GM23338 (cell line): Measurements from ENCODE around the gene DYNLL2. TPM values are rescaled to one million over a fixed set of nuclear protein-coding genes. Genes with fewer than 3 reads are reported as not detected.

Experiments
- ATAC-seq: fragments of 200-7000 bp; cut with Tn5 transposase; 3 replicates; pipeline ENCODE4 v1.9.1; 2020
- DNase-seq: peaks from one replicate; pipeline ENCODE4 v3.0.0-alpha.2; 2015; ENCODE audit warnings: low spot score
- H2AFZ ChIP-seq: fragments of 200-600 bp; sonication (generic); 2 replicates; pipeline ENCODE4 v1.8.0; 2016; ENCODE audit warnings: antibody characterized with exemption, mild to moderate bottlenecking, moderate library complexity
- H3F3A ChIP-seq: fragments of 200-600 bp; sonication (generic); replicated peaks from 2 replicates; pipeline ENCODE4 v1.8.0; 2017; ENCODE audit warnings: antibody characterized with exemption, mixed run types, low read depth
- H3K27ac ChIP-seq: fragments of 200-600 bp; sonication (generic); 2 replicates; pipeline ENCODE4 v1.6.1; 2016; ENCODE audit warnings: low read depth
- H3K27me3 ChIP-seq: fragments of 200-600 bp; sonication (generic); 2 replicates; pipeline ENCODE4 v1.8.0; 2016; ENCODE audit warnings: mild to moderate bottlenecking, mixed run types, moderate library complexity; ENCODE audit not compliant: insufficient read depth
- H3K36me3 ChIP-seq: fragments of 200-600 bp; sonication (generic); 2 replicates; pipeline ENCODE4 v1.8.0; 2016; ENCODE audit warnings: mild to moderate bottlenecking; ENCODE audit not compliant: insufficient read depth
- H3K4me1 ChIP-seq: fragments of 200-600 bp; sonication (generic); 2 replicates; pipeline ENCODE4 v1.8.0; 2016; ENCODE audit warnings: mild to moderate bottlenecking, moderate library complexity; ENCODE audit not compliant: insufficient read depth
- H3K4me2 ChIP-seq: fragments of 200-600 bp; sonication (generic); 2 replicates; pipeline ENCODE4 v1.7.1; 2017; ENCODE audit warnings: mixed run types
- H3K4me3 ChIP-seq: fragments of 200-600 bp; sonication (generic); 2 replicates; pipeline ENCODE4 v1.6.1; 2016; ENCODE audit warnings: mixed run types
- H3K79me2 ChIP-seq: fragments of 200-600 bp; sonication (generic); replicated peaks from 2 replicates; pipeline ENCODE4 v1.8.0; 2017; ENCODE audit warnings: mild to moderate bottlenecking; ENCODE audit not compliant: insufficient read depth
- H3K9me2 ChIP-seq: fragments of 200-600 bp; sonication (generic); 2 replicates; pipeline ENCODE4 v1.8.0; 2017; ENCODE audit not compliant: insufficient read depth
- H4K20me1 ChIP-seq: fragments of 200-600 bp; sonication (generic); replicated peaks from 2 replicates; pipeline ENCODE4 v1.8.0; 2017; ENCODE audit warnings: mild to moderate bottlenecking; ENCODE audit not compliant: insufficient read depth
- H3K27ac Mint-ChIP-seq: 2 replicates; pipeline ENCODE4 v1.8.0; 2020; ENCODE audit warnings: inconsistent platforms, mild to moderate bottlenecking, moderate library complexity, mixed read lengths
- H3K27me3 Mint-ChIP-seq: 3 replicates; pipeline ENCODE4 v1.8.0; 2022; ENCODE audit warnings: low read depth, mild to moderate bottlenecking, moderate library complexity, mixed read lengths, inconsistent platforms; ENCODE audit not compliant: insufficient read depth, poor library complexity
- H3K36me3 Mint-ChIP-seq: 3 replicates; pipeline ENCODE4 v1.8.0; 2021; ENCODE audit warnings: low read depth, mild to moderate bottlenecking, inconsistent platforms, moderate library complexity, mixed read lengths
- H3K4me1 Mint-ChIP-seq: 3 replicates; pipeline ENCODE4 v1.8.0; 2020; ENCODE audit warnings: mild to moderate bottlenecking, inconsistent platforms, mixed read lengths
- H3K4me3 Mint-ChIP-seq: 3 replicates; pipeline ENCODE4 v1.8.0; 2021; ENCODE audit warnings: moderate library complexity, mild to moderate bottlenecking, inconsistent platforms, mixed read lengths
- H3K9me3 Mint-ChIP-seq: 3 replicates; pipeline ENCODE4 v1.8.0; 2020; ENCODE audit warnings: moderate library complexity, mild to moderate bottlenecking, inconsistent platforms, mixed read lengths
- EZH2 ChIP-seq: fragments of 200-600 bp; sonication (generic); IDR thresholded peaks from one replicate; pipeline ENCODE4 v1.8.0; 2017; ENCODE audit warnings: antibody characterized with exemption, mild to moderate bottlenecking, low read depth; ENCODE audit not compliant: unreplicated experiment
- STAT1 ChIP-seq: IDR thresholded peaks from one replicate; pipeline ENCODE4 v1.6.1; 2016; ENCODE audit warnings: antibody characterized with exemption; ENCODE audit not compliant: unreplicated experiment
- polyA plus RNA-seq: library from polyadenylated mRNA; unstranded; fragments of >200 nt; fragmentation: Nextera tagmentation; extraction: Ambion mirVana; gene quantifications from 2 replicates; pipeline ENCODE4 v1.2.1, GENCODE V29; 2016
- total RNA-seq: library from RNA; depleted of rRNA; stranded (reverse); fragments of >200 nt; shearing (Covaris generic); gene quantifications from 2 replicates; pipeline ENCODE4 v1.2.3, GENCODE V29; 2014
- TF ChIP-seq, protein P1 (sequence below): IDR thresholded peaks from one replicate; pipeline ENCODE4 v1.6.1; 2018; ENCODE audit warnings: antibody characterized with exemption; ENCODE audit not compliant: unreplicated experiment

The DYNLL2 gene
- total and polyA plus RNA-seq, 2 experiments from 2014 or later, result 5.1 to 30.0 TPM

DNA sequence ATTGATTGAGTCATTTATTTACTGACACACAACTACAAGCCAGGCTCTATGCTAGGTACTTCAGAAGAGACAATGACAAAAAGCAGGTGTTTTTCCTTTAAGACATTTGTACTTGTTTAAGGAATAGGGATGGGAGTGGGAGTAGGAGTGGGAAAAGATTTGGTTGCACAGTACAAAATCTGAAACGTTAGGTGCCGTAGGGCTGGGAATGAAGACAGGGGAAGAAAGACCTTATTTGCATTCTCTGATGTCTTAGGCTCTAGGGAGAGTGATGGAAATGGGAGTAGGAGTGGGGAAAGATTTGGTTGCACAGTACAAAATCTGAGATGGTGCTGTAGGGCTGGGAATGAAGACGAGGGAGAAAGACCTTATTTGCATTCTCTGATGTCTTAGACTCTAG is 36.3 kb downstream of the DYNLL2 start (continued):
- TF ChIP-seq, protein P1, sequence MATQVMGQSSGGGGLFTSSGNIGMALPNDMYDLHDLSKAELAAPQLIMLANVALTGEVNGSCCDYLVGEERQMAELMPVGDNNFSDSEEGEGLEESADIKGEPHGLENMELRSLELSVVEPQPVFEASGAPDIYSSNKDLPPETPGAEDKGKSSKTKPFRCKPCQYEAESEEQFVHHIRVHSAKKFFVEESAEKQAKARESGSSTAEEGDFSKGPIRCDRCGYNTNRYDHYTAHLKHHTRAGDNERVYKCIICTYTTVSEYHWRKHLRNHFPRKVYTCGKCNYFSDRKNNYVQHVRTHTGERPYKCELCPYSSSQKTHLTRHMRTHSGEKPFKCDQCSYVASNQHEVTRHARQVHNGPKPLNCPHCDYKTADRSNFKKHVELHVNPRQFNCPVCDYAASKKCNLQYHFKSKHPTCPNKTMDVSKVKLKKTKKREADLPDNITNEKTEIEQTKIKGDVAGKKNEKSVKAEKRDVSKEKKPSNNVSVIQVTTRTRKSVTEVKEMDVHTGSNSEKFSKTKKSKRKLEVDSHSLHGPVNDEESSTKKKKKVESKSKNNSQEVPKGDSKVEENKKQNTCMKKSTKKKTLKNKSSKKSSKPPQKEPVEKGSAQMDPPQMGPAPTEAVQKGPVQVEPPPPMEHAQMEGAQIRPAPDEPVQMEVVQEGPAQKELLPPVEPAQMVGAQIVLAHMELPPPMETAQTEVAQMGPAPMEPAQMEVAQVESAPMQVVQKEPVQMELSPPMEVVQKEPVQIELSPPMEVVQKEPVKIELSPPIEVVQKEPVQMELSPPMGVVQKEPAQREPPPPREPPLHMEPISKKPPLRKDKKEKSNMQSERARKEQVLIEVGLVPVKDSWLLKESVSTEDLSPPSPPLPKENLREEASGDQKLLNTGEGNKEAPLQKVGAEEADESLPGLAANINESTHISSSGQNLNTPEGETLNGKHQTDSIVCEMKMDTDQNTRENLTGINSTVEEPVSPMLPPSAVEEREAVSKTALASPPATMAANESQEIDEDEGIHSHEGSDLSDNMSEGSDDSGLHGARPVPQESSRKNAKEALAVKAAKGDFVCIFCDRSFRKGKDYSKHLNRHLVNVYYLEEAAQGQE, result no peak

DNA sequence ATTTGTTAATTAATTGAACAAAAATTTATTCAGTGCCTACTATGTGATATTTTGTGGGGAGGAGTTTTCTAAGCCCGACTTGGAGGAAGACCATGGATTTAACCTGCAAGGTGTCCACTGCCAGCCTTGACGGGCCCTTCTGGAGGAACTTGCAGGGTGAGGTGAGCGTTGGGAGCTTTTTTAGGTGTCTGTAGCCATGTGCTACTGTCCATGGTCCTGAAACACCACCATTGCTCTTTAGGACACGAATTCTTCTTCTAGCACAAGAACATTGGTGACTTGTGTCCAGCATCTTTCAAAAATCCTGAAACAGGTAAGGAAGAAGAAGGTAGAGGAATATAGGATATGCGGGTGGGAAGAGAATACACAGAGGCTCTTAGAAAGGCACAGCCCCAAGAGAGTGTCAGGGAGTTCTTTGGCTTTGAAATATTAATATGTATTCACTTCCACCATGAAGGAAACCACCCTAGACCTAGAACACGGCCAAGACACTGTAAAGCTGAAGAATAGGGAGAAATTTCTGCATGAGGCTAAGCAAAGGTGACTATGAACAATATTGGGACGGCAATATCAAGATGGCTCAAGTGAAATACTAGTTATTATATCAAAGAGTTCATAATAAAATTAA is 37.1 kb downstream of the DYNLL2 start:
- Histone ChIP-seq H4K20me1 (peaks cover 3% of the 10 kb centered on the region), H3K4me2 (no peak overlapping the region), H3K27me3 (peaks cover 5% of the 10 kb centered on the region; the same call in 1 of the 2 replicates), H3K79me2 (no peaks in the 10 kb centered on the region), H3F3A (no peaks in the 10 kb centered on the region), H3K4me3 (no peak overlapping the region), H3K9me2 (no peaks in the 10 kb centered on the region), H3K27ac (no peak overlapping the region), H2AFZ (no peak overlapping the region), H3K36me3 (no peaks in the 10 kb centered on the region), H3K4me1 (no peaks in the 10 kb centered on the region)
- Mint-ChIP-seq H3K9me3 (no peaks in the 10 kb centered on the region), H3K27ac (no peak overlapping the region), H3K27me3 (peaks cover 4% of the 10 kb centered on the region), H3K4me3 (no peak overlapping the region), H3K4me1 (no peaks in the 10 kb centered on the region), H3K36me3 (no peaks in the 10 kb centered on the region)
- DNase-seq (peak; percentile 89), ATAC-seq (peak; percentile 77)
- TF ChIP-seq, protein P1, result peak; percentile 90
- no peak for TF ChIP-seq EZH2

DNA sequence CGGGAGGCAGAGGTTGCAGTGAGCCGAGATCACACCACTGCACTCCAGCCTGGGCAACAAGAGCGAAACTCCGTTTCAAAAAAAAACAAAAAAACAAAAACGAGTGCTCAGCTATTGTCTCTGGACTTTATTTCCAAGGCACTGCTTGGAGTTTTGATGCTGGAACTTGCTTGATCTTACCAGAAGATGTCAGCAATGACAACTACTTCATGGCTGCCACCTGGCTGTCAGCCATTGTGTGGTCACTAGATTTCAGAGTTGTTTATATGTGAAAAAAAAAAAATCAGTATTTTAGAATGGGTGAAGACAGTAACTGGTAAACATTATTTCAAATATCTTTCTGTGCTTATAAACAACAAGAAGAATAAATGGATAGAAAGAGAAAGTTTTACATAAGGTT is 38.7 kb downstream of the DYNLL2 start:
- Histone ChIP-seq H3K9me2 (no peaks in the 10 kb centered on the region), H3K4me3 (no peak overlapping the region), H3K36me3 (no peaks in the 10 kb centered on the region), H3F3A (no peaks in the 10 kb centered on the region), H3K4me2 (no peak overlapping the region), H4K20me1 (peaks cover 3% of the 10 kb centered on the region), H3K4me1 (no peaks in the 10 kb centered on the region), H3K27me3 (peaks cover 6% of the 10 kb centered on the region; the same call in 1 of the 2 replicates), H2AFZ (no peak overlapping the region), H3K27ac (no peak overlapping the region), H3K79me2 (no peaks in the 10 kb centered on the region)
- H3K27ac Mint-ChIP-seq, result no peak overlapping the region
- no peaks in the 10 kb centered on the region for H3K36me3 Mint-ChIP-seq
- no peak overlapping the region for H3K4me3 Mint-ChIP-seq
- peak; percentile 69 for DNase-seq
- H3K9me3 Mint-ChIP-seq, result no peaks in the 10 kb centered on the region
- peak; percentile 66 for ATAC-seq
- H3K27me3 Mint-ChIP-seq, result peaks cover 1% of the 10 kb centered on the region
- H3K4me1 Mint-ChIP-seq, result no peaks in the 10 kb centered on the region
- TF ChIP-seq EZH2, result no peak
- TF ChIP-seq, protein P1, result peak; percentile 27
- TF ChIP-seq STAT1, result no peak
